HepG2 (cell line): ENCODE measurements around the gene SLC13A1. TPM values are rescaled to one million over a fixed set of nuclear protein-coding genes. Genes with fewer than 3 reads are reported as not detected.

ENCODE experiments used
- ATAC-seq: fragments of 200-7000 bp; cut with Tn5 transposase; 3 replicates; pipeline ENCODE4 v1.9.1; 2020; ENCODE audit warnings: mild to moderate bottlenecking, moderate library complexity
- BruUV-seq: library from RNA; stranded (reverse); fragments of 400-500 nt; replicated peaks from 2 replicates; lab custom pipeline; 2021; lab: Mats Ljungman, UMichigan
- CTCF ChIA-PET: fragments of 300-600 bp; formaldehyde crosslinking; extraction: SDS; loops from one replicate; lab custom pipeline; 2021; ENCODE audit warnings: low total read pairs, inconsistent platforms, low intra/inter-chr PET ratio; lab: Yijun Ruan, JAX
- POLR2A ChIA-PET: fragments of 350-600 bp; sonication (Branson Sonifier 250); formaldehyde crosslinking; loops from one replicate; lab custom pipeline; 2020; ENCODE audit warnings: antibody characterized with exemption, inconsistent platforms; lab: Yijun Ruan, JAX
- DNase-seq: peaks from one replicate; pipeline ENCODE4 v3.0.0-alpha.2; 2015; ENCODE audit warnings: low spot score
- FAIRE-seq: peaks from 3 replicates; lab custom pipeline; 2011; peaks lifted over from hg19 to GRCh38; lab: Jason Lieb, UNC
- H2AFZ ChIP-seq: one replicate; pipeline ENCODE4 v1.6.1; 2011; ENCODE audit warnings: low read length, inconsistent platforms
- H3K27ac ChIP-seq: fragments of 300-600 bp; 3 replicates; pipeline ENCODE4 v1.8.0; 2011; ENCODE audit warnings: mixed run types, mild to moderate bottlenecking, mixed read lengths, low read length, inconsistent platforms; ENCODE audit not compliant: insufficient read depth; ENCODE audit errors: extremely low read length
- H3K27me3 ChIP-seq, 2 experiments: fragments of 200-600 bp in 1 of 2; 2 replicates in 1 of 2; 3 replicates in 1 of 2; pipeline versions ENCODE4 v1.6.0 to v1.8.0; 2011; ENCODE audit warnings: low read length in 2 of 2, mild to moderate bottlenecking in 2 of 2, moderate library complexity in 2 of 2, inconsistent platforms in 1 of 2; ENCODE audit not compliant: insufficient read depth in 2 of 2, control insufficient read depth in 1 of 2
- H3K36me3 ChIP-seq, 2 experiments: fragments of 200-600 bp in 1 of 2; replicated peaks in 1 of 2; 2 replicates in 1 of 2; 3 replicates in 1 of 2; pipeline versions ENCODE4 v1.5.1 to v1.8.0; 2011; ENCODE audit warnings: low read length in 2 of 2, inconsistent platforms in 1 of 2; ENCODE audit not compliant: insufficient read depth in 2 of 2, control insufficient read depth in 1 of 2
- H3K4me1 ChIP-seq: 2 replicates; pipeline ENCODE4 v1.5.1; 2012; ENCODE audit warnings: low read length, inconsistent platforms; ENCODE audit not compliant: insufficient read depth
- H3K4me2 ChIP-seq: 2 replicates; pipeline ENCODE4 v1.6.0; 2011; ENCODE audit warnings: low read depth, low read length, inconsistent platforms
- H3K4me3 ChIP-seq, 3 experiments: fragments of 200-600 bp in 1 of 3; sonication (generic), shearing (Covaris generic) in 1 of 3; replicated peaks in 1 of 3; 2 replicates each; pipeline ENCODE4 v1.5.1; 2011 to 2016; ENCODE audit warnings: low read length in 3 of 3, inconsistent platforms in 2 of 3, low read depth in 2 of 3, mild to moderate bottlenecking in 2 of 3, control low read depth in 1 of 3, mixed read lengths in 1 of 3; ENCODE audit not compliant: insufficient read depth in 1 of 3
- H3K79me2 ChIP-seq: one replicate; pipeline ENCODE4 v1.6.1; 2011; ENCODE audit warnings: low read length, inconsistent platforms; ENCODE audit not compliant: insufficient read depth
- H3K9ac ChIP-seq: 2 replicates; pipeline ENCODE4 v1.6.0; 2011; ENCODE audit warnings: mild to moderate bottlenecking, low read depth, low read length, inconsistent platforms; ENCODE audit not compliant: insufficient read depth
- H3K9me3 ChIP-seq: 2 replicates; pipeline ENCODE4 v1.5.1; 2012; ENCODE audit warnings: mild to moderate bottlenecking, low read length
- H4K20me1 ChIP-seq: 2 replicates; pipeline ENCODE4 v1.6.0; 2011; ENCODE audit warnings: inconsistent platforms, mild to moderate bottlenecking, low read length, moderate library complexity; ENCODE audit not compliant: insufficient read depth
- ADNP ChIP-seq: sonication (generic); formaldehyde crosslinking; IDR thresholded peaks from 2 replicates; pipeline ENCODE4 v1.4.0; 2020; ENCODE audit warnings: missing genetic modification reagents
- CBFB ChIP-seq: sonication (generic); formaldehyde crosslinking; IDR thresholded peaks from 2 replicates; pipeline ENCODE4 v1.4.0; 2020; ENCODE audit warnings: missing genetic modification reagents
- ELF1 ChIP-seq: sonication (generic); formaldehyde crosslinking; IDR thresholded peaks from 2 replicates; pipeline ENCODE4 v1.4.0; 2020; ENCODE audit warnings: missing genetic modification reagents
- FIP1L1 ChIP-seq: fragments of 200-400 bp; formaldehyde crosslinking; IDR thresholded peaks from 2 replicates; pipeline ENCODE4 v1.6.1; 2018; ENCODE audit warnings: low read depth, mild to moderate bottlenecking, low read length, moderate library complexity, borderline replicate concordance; ENCODE audit not compliant: insufficient read depth
- FOSL1 ChIP-seq: sonication (generic); formaldehyde crosslinking; IDR thresholded peaks from 2 replicates; pipeline ENCODE4 v1.9.0; 2021; ENCODE audit warnings: missing genetic modification reagents, borderline replicate concordance
- HNF1B ChIP-seq: sonication (generic); formaldehyde crosslinking; IDR thresholded peaks from 2 replicates; pipeline ENCODE4 v1.5.1; 2020; ENCODE audit warnings: mild to moderate bottlenecking, moderate library complexity, missing genetic modification reagents
- KMT2B ChIP-seq: IDR thresholded peaks from 2 replicates; pipeline ENCODE4 v1.6.1; 2016; ENCODE audit warnings: missing genetic modification reagents, missing compliant biosample characterization
- REST ChIP-seq, 2 experiments: IDR thresholded peaks; 2 replicates each; pipeline ENCODE4 v1.6.1; 2011 to 2012; ENCODE audit warnings: low read length in 2 of 2, borderline replicate concordance in 1 of 2, low read depth in 1 of 2, mild to moderate bottlenecking in 1 of 2, moderate library complexity in 1 of 2
- TP53 ChIP-seq: sonication (generic); formaldehyde crosslinking; conservative IDR thresholded peaks from 2 replicates; pipeline ENCODE4 v1.4.0; 2020; ENCODE audit warnings: missing genetic modification reagents
- ZNF253 ChIP-seq: sonication (generic); formaldehyde crosslinking; IDR thresholded peaks from 2 replicates; pipeline ENCODE4 v1.8.0; 2022; ENCODE audit warnings: mild to moderate bottlenecking, missing genetic modification reagents, borderline replicate concordance
- ZNF572 ChIP-seq: sonication (generic); formaldehyde crosslinking; IDR thresholded peaks from 2 replicates; pipeline ENCODE4 v1.5.1; 2020; ENCODE audit warnings: mild to moderate bottlenecking, missing genetic modification reagents
- ZNF597 ChIP-seq: sonication (generic); formaldehyde crosslinking; IDR thresholded peaks from 2 replicates; pipeline ENCODE4 v1.5.0; 2020; ENCODE audit warnings: missing genetic modification reagents
- ZNF709 ChIP-seq: sonication (generic); formaldehyde crosslinking; IDR thresholded peaks from 2 replicates; pipeline ENCODE4 v1.5.0; 2020; ENCODE audit warnings: mild to moderate bottlenecking, missing genetic modification reagents
- ZNF781 ChIP-seq: sonication (generic); formaldehyde crosslinking; IDR thresholded peaks from 2 replicates; pipeline ENCODE4 v1.5.1; 2020; ENCODE audit warnings: borderline replicate concordance, mild to moderate bottlenecking, missing genetic modification reagents; ENCODE audit errors: not compliant biosample characterization
- WGBS: methylation state at CpG from one replicate; pipeline ENCODE4 v1.1.6; 2017; ENCODE audit warnings: low lambda C conversion rate; 5-methylcytosine and 5-hydroxymethylcytosine counted together
- in situ Hi-C: cut with HindIII; loops from 2 replicates; pipeline ENCODE4 v1.10.0; 2017; ENCODE audit warnings: low pct_unique_long_range_greater_than_20kb; ENCODE audit not compliant: extremely low pct_ligation_motif_present
- intact Hi-C: fragments of 100-400 bp; cut with micrococcal nuclease; formaldehyde crosslinking; loops from one replicate; pipeline ENCODE4 v1.10.0; 2022; ENCODE audit not compliant: unreplicated experiment
- polyA plus RNA-seq, 8 experiments: library from polyadenylated mRNA; depleted of rRNA in 3 of 8; stranded (reverse) in 7 of 8; unstranded in 1 of 8; fragments of >200 nt; fragmentation: Illumina TruSeq in 4 of 8; extraction: Trizol in 4 of 8; gene quantifications; 2 replicates each; pipeline versions ENCODE4 v1.2.1 to v1.2.3, GENCODE V29; 2011 to 2016; ENCODE audit warnings: low read depth in 4 of 8, missing spikeins in 1 of 8, mixed read lengths in 1 of 8; ENCODE audit not compliant: insufficient read depth in 1 of 8
- total RNA-seq, 5 experiments: library from RNA; depleted of rRNA; stranded (reverse); fragments of >200 nt; fragmentation: Illumina TruSeq; extraction: Trizol; gene quantifications; 2 replicates each; pipeline ENCODE4 v1.2.3, GENCODE V29; 2016; ENCODE audit warnings: low read depth in 1 of 5
- TF ChIP-seq, protein P1 (sequence below): IDR thresholded peaks from 2 replicates; pipeline ENCODE4 v1.6.1; 2016; ENCODE audit warnings: low read depth, borderline replicate concordance
- TF ChIP-seq, protein P2 (sequence below): sonication (generic); formaldehyde crosslinking; IDR thresholded peaks from 2 replicates; pipeline ENCODE4 v1.8.1; 2023; ENCODE audit warnings: mild to moderate bottlenecking, missing genetic modification reagents

Gene SLC13A1
- total and polyA plus RNA-seq, 2 of the 13 experiments (the other 11 are each of a cell fraction or from before 2014, with no cell fraction given), result not detected

GRCh38 chr7:123190109-123190831, 9.5 kb downstream of the SLC13A1 start (continued):
- TF ChIP-seq, protein P1, sequence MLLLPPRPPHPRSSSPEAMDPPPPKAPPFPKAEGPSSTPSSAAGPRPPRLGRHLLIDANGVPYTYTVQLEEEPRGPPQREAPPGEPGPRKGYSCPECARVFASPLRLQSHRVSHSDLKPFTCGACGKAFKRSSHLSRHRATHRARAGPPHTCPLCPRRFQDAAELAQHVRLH (CRISPR knock-in tag), result no peak
- TF ChIP-seq ZNF597 (CRISPR knock-in tag) (no peak), HNF1B (no peak), TP53 (no peak), ELF1 (CRISPR knock-in tag) (no peak), FIP1L1 (no peak)
- TF ChIP-seq, all 625 proteins: peak for 0

DNA sequence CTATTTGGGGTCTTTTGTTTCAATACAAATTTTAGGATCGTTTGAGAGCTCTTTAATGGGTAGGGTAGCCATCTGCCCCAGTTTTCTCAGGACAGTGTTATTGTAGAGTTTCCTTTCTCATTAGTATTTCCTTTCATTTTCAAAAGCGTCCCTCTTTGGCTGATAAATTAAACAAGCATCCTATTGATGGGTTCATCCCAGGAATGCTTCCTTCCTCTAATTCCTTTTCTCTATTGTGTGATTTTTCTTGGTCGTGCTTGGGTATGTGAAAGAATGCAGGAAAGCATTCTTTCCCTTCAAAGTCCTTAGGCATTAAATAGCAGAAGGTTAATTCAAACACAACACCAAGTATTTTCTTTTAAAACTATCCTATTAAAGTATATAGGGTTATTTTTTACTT, 14.0 kb downstream of the SLC13A1 start:
- H3K9me3 ChIP-seq, result no peaks in the 10 kb centered on the region
- FAIRE-seq (no peak), DNase-seq (no peak), ATAC-seq (no peak)
- no peaks in the 10 kb centered on the region; a peak in 1 of 5 replicates for H3K27me3 ChIP-seq
- CTCF ChIA-PET, result no interaction called here
- no peak overlapping the region for H3K9ac ChIP-seq
- POLR2A ChIA-PET, result no interaction called here
- no peaks in the 10 kb centered on the region for H4K20me1 ChIP-seq
- in situ Hi-C loops (no loop called here), intact Hi-C loops (no loop called here)
- H3K4me1 ChIP-seq, result no peaks in the 10 kb centered on the region
- H3K27ac ChIP-seq, result no peak overlapping the region
- H2AFZ ChIP-seq, result no peak overlapping the region
- no peak overlapping the region for H3K4me3 ChIP-seq
- under 1% methylated on average over 3 of the region's 3 CpGs for WGBS
- H3K79me2 ChIP-seq, result no peaks in the 10 kb centered on the region
- H3K4me2 ChIP-seq, result no peak overlapping the region
- no peaks in the 10 kb centered on the region for H3K36me3 ChIP-seq
- no TSS peak for BruUV-seq
- TF ChIP-seq KMT2B (no peak), ZNF253 (CRISPR knock-in tag) (no peak), ZNF781 (no peak), ZNF709 (CRISPR knock-in tag) (no peak), CBFB (CRISPR knock-in tag) (no peak), ZNF572 (CRISPR knock-in tag) (no peak), FOSL1 (no peak), REST (IDR thresholded peaks at IDR 0.05; ENCODE audit: borderline replicate concordance in 1 of 2, low read depth in 1 of 2, low read length in 2 of 2) (no peak), ADNP (CRISPR knock-in tag) (no peak)
- TF ChIP-seq, protein P2, sequence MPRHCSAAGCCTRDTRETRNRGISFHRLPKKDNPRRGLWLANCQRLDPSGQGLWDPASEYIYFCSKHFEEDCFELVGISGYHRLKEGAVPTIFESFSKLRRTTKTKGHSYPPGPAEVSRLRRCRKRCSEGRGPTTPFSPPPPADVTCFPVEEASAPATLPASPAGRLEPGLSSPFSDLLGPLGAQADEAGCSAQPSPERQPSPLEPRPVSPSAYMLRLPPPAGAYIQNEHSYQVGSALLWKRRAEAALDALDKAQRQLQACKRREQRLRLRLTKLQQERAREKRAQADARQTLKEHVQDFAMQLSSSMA (CRISPR knock-in tag), result no peak
